Measurements from ENCODE around the gene CARD8. TPM values are rescaled to one million over a fixed set of nuclear protein-coding genes. Genes with fewer than 3 reads are reported as not detected.

CARD8 gene
- total RNA-seq, 1 donor from 2014 or later, result 191 TPM

GRCh38 chr19:48216933-48217332, 38.8 kb downstream of the CARD8 start:
- intact Hi-C loops (cut with micrococcal nuclease), result no loop called here

DNA sequence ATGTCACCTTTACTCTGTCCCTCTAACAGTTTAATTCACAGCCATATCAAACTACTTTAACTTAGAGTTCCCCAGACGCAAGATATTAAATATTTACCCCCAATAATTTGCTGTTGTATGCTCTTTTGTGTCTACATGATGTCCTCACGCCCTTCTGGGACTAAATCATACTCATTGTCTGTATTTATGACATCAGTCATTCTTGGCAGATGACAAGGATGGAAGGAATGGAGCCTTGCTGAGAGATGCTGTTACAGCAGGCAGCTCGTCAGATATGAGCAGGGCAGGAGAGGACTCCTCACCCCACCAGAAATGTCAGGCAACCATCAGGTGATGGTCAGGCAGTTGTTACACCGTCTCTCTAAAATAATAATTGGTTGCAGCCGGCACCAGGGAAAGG, 41.8 kb downstream of the CARD8 start:
- intact Hi-C loops (cut with micrococcal nuclease), result no loop called here

DNA sequence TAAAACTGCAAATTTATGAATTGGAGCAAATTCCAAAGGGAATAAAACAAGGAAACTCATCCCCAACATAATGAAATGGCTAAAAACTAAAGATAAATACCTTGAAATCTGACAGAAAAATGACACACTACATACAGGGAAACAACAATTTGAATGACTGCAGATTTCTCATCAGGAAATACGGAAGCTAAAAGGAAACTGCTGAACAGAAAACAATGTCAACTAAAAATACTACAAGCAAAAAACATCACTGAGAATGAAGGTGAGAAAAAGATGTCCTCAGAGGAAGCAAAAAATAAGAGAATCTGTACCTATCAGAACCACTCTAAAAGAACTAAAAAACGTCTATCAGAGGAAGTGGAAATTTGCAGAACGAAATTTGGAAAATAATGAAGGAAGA, 45.7 kb downstream of the CARD8 start:
- intact Hi-C loops (cut with micrococcal nuclease), result no loop called here

GRCh38 chr19:48206397-48207093, 49.2 kb downstream of the CARD8 start:
- intact Hi-C loops (cut with micrococcal nuclease), result no loop called here

DNA sequence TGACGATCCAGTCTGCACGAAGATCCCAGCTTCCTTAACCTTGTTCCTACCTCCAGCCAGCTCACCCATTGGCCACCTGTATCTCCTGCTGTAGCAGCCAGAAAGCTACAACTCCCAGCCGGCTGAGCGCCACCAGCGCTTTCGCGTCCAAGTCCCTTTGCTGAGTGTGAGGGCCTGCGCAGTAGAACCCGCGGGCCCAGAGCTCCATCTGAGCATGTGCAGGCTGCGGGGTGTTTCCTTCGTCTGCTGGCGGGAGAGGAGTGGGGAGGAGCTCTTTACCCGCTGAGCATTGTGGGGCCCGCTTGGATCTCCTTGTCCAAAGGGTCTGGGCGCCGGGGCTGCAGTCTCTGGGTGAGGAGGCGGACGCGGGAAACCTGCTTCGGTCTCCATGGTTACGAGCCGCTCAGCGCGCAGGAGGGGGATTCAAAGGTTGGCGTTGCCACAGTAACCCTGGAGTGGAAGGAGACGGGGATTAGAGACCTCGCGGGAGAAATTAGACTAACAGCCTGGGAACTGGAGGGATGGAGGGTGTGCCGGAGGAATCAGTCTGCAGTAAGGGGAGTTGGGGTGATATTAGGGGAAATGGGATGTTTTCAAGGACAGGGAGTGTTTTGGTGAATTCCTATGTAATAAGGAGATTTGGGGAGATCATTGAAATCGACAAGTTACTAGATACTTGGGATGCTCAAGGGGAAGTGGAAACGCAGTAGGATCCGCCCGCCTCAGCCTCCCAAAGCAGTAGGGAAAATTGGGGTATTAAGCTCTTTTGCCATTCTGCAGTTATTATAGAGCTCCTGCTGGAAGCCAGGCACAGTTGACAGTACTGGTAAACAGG, 51.7 kb downstream of the CARD8 start:
- intact Hi-C loops (cut with micrococcal nuclease), result loop anchor here (1.0 to 2.0 kb wide), 5 partner anchors 34 to 159 kb away; partner anchors contain the start of genes CARD8, LIG1, TMEM143 and ZSWIM9

DNA sequence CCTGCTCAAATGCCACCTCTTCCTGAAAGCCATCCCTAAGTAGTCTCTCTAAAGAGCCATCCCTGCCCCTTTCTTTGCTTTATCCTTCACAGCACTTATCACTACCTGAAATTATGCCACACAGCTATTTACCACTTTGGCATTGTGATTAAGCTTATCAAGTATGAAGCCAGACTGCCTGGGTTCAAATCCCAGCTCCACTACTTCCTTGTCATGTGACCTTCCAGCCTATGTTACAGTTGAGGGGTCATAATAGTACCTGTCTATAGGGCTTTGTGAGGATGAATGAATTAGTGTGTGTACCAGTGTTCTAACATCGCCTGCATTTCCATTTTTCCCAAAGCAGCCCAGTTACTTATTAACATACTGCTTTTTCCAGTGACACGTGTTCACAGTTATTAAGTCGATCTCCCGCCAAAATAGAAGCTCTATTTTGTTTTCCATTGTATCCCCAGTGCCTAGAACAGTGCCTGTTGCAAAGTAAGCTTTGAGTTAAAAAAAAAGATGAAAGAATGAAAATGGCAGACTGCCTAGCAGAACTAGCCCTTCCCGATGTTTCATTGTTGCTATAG, 52.4 kb downstream of the CARD8 start:
- intact Hi-C loops (cut with micrococcal nuclease), result loop anchor here (1.0 kb wide), 2 partner anchors 52 to 57 kb away; partner anchors contain the start of gene CARD8

- intact Hi-C loops (cut with micrococcal nuclease), result no loop called here
Observed at GRCh38 chr19:48196933-48197665, 58.6 kb downstream of the CARD8 start.

GRCh38 chr19:48196321-48196763, 59.4 kb downstream of the CARD8 start:
- intact Hi-C loops (cut with micrococcal nuclease), result no loop called here

- intact Hi-C loops (cut with micrococcal nuclease), result no loop called here
Observed at GRCh38 chr19:48194844-48195830, 60.6 kb downstream of the CARD8 start.

- intact Hi-C loops (cut with micrococcal nuclease), result no loop called here
Observed at GRCh38 chr19:48194041-48194843, 61.5 kb downstream of the CARD8 start.

DNA sequence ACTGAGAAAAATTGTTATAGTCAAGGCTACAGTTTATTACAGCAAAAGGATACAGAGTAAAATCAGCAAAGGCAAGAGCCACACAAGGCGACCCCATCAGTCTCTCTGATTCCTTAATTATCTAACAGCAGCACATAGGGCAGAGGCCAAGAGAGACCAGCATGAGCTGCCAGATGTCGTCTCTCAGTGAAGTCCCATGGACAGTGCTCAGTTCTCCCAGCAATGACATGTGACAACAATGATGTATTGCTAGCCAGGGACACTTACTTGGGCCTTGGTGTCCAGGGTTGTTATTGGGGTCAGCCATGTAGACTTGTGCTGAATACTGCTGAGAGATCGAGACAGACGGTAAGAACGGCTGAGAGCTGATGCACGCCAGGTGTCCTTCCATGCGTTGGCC, 63.0 kb downstream of the CARD8 start:
- intact Hi-C loops (cut with micrococcal nuclease), result no loop called here

- intact Hi-C loops (cut with micrococcal nuclease), result no loop called here
Observed at GRCh38 chr19:48190885-48191284, 64.8 kb downstream of the CARD8 start.

DNA sequence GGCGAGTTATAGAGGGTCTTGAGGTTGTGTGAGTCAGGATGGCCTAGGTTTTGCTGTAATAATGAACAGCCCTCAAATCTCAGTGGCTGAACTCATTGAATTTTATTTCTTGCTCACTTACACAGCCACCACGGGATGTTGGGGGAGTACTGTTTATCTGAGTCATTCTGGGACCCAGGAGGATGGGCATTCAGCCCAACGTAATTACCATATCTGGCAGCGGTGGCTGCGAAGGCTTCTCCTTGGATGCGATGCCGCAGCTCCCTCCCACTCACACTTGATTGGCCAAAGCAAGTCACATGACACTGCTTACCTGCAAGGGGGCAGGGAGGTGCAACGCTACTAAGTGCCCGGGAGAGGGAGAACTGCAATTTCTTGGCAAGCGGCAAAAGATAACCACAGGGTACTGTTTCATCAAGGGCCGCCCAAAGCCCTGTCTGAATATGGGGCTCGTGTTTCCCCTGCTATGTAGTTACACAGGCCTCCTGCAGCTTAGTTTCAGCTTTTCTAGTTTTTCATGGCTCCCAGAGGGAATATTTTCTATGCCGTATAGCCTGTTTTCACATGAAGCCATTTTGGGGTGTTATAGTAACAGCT, 65.3 kb downstream of the CARD8 start:
- intact Hi-C loops (cut with micrococcal nuclease), result no loop called here

- intact Hi-C loops (cut with micrococcal nuclease), result no loop called here
Observed at GRCh38 chr19:48186541-48186991, 69.1 kb downstream of the CARD8 start.

DNA sequence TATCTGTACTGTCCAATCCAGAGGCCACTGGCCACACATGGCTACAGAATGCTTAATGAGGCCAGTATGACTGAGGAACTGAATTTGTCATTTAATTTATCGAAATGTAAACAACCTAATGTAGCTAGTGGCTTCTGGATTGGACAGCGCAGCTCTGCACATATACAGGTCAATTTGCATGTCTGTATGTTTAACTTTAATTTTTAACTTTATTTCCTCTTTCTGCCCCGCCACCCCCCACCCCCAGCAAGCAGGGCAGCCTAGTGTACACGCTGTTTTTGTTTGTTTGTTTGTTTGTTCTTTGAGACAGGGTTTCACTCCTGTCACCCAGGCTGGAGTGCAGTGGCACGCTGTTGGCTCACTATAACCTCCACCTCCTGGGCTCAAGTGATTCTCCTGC, 69.7 kb downstream of the CARD8 start:
- intact Hi-C loops (cut with micrococcal nuclease), result no loop called here

DNA sequence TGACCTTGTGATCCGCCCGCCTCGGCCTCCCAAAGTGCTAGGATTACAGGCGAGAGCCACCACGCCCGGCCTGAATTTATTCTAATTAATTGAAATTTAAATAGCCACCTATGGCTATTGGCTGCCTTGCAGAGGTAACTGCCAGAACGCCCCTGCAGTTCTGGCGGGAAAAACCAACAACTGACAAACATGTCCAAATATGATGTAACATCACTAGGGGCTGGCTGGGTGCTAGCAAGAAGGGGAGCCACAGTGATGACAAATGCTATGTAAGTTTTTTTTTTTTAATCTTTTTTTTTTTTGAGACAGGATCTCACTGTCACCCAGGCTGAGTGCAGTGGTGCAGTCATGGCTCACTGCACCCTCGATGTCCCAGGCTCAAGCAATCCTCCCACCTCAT, 72.4 kb downstream of the CARD8 start:
- intact Hi-C loops (cut with micrococcal nuclease), result no loop called here

GRCh38 chr19:48182434-48182833, 73.3 kb downstream of the CARD8 start:
- intact Hi-C loops (cut with micrococcal nuclease), result no loop called here

- intact Hi-C loops (cut with micrococcal nuclease), result no loop called here
Observed at GRCh38 chr19:48181505-48181904, 74.2 kb downstream of the CARD8 start.

GRCh38 chr19:48176226-48176625, 79.5 kb downstream of the CARD8 start:
- intact Hi-C loops (cut with micrococcal nuclease), result loop anchor here (10.0 kb wide), 1 partner anchor 1489 kb away; the partner anchor contains the start of genes BCL2L12 and IRF3

All from T-helper 1 cell treated with Interleukin-12 subunit alpha and Interleukin-12 subunit beta and Interleukin-4 antibody, amounts not matched to agents 30 ng/mL and 1 ng/mL, for 36 hours (primary cell).